Ramos (cell line): ENCODE data around the gene PPM1E.

Source experiments
- in situ Hi-C: fragments of 300-500 bp; cut with MboI; formaldehyde crosslinking; loops from one replicate; pipeline ENCODE4 v1.14.3; 2022; ENCODE audit warnings: low sequenced_read_pairs; ENCODE audit not compliant: unreplicated experiment

PPM1E gene

DNA sequence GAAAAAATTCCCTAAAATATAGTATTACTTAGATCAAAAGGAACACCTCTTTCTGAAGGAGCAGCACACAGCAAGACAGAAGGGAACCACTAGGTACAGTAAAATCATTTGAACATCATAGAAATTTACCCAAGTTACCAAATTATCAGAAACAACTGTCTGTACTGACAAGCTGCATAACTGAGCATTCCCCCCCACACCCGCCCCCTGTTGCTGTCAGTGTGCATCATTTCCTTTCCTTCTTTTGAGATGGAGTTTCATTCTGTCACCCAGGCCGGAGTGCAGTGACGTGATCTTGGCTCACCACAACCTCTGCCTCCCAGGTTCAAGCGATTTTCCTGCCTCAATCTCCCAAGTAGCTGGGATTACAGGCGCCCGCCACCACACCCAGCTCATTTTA is 230.3 kb downstream of the PPM1E start:
- in situ Hi-C loops: no loop called here

GRCh38 chr17:58989629-58990028 is 234.0 kb downstream of the PPM1E start:
- in situ Hi-C loops: no loop called here

DNA sequence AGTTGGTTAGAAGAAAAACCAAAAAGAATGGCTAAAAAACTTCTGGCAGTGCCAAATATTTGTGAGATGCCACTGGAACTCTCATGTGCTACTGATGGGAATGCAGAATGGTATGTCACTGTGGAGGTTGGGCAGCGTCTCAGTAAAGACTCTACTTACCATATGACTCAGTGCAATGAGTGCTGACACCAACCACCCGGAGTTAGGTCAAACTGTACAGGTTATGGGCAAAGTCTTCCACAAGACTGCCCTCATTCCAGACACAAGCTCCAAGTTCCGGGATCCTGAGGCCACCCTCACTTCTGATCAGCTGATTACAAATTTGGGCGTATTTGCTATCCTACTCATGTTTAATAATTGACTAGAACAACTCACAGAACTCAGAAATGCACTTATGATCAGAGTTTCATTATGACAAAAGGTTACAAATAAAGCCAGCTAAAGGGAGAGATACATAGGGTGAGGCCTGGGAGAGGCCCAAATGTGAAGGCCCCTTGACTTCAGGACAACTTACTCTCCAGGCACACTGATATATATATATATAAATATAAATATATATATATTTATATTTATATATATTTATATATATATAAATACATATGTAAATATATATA is 236.2 kb downstream of the PPM1E start:
- in situ Hi-C loops: no loop called here

DNA sequence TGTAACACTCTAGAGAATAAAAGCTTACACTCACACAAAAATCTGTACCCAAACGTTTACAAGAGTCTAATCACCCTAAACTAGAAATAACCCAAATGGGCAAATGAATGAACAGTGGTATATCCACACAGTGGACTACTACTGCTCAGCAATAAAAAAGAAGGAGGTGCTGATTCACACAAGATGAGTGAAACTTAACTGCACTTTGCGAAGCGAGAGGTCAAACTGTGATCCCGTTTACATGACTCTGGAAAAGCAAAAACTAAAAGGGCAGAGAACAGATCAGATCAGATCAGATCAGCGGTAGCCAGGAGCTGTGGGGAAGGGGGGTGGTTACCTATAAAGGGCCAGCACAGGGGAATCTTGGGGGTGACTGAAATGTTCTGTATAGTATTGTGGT is 237.7 kb downstream of the PPM1E start:
- in situ Hi-C loops: no loop called here

DNA sequence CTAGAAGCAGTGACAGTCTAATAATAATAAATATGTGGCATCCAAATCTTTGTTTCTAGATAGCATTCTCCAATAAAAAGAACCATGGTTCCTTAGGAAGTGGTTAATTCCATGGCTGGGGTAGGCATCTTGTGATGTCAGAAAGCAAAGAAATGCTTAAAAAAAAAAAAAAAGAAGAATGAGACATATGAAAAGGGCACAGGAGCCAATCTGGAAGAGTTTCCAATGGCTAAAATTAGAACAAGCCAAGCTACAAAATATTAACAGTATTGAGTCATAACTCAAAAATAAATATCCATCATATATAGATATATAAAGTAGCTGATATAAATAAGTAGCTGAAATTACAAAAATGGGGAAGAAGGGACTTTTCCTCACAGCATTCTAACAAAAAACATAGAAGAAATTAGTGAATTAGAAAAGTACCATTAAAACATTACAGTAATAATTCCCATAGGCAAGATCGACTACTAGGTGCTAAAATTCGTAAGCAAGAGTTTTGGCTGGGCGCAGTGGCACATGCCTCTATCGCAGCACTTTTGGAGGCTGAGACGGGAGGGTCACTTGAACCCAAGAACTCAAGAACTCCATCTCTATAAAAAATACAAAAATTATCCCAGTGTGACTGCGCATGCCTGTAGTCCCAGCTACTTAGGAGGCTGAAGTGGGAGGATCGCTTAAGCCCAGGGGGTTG is 239.7 kb downstream of the PPM1E start:
- in situ Hi-C loops: no loop called here

DNA sequence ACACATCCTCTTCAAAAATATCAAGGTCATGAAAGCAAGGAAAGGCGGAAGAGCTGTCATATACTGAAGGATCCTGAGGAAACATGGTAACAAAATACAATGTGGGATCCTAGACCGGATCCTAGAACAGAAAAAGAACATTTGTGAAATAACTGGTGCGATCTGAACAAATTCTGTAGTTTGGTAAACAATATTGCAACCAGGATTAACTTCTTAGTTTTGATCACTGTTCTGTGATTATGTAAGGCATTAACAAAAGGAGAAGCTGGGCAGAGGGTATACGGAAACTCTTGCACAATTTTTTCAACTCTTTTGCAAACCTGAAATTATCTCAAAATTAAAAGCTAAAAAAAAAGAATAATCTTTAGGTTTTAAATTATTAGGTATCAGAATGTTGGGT is 241.3 kb downstream of the PPM1E start:
- in situ Hi-C loops: no loop called here

- in situ Hi-C loops: no loop called here
Observed at GRCh38 chr17:58997756-58998553, 242.3 kb downstream of the PPM1E start.

DNA sequence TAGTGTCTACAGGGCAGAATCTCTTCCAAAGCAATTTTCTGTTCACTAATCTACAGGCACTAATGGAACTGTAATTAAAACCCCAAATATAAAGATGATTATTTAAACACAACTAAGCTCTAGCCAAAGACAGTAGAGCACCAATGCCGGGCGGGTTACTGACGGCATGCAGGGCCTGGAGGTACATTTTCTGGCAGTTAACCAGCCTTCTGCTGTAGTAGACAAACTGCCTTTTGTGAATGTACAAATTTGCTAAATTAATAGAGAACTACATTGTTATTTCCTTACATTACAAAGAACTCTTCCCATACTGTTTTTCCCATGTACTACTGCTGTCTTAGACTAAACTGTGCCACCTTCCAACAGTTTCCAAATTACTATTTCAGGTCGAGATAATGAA is 243.2 kb downstream of the PPM1E start:
- in situ Hi-C loops: no loop called here

DNA sequence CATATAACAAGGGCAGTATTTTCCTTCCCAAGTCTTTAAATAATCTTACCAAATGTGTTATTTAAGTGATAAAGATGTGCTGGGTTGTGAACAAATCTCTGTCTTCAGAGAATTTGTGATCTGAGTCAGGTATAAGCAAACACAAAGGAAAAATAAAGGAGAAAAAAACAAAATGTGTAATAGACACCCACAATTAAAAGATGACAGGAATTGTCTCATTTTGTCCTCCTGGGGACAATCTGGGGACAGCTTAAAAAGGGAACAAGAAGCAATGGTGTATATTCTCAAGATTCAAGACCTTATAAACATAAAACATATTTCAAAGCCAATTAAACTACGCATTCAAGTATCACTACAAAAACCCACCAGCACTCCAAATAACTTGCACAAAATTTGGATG is 243.8 kb downstream of the PPM1E start:
- in situ Hi-C loops: no loop called here

DNA sequence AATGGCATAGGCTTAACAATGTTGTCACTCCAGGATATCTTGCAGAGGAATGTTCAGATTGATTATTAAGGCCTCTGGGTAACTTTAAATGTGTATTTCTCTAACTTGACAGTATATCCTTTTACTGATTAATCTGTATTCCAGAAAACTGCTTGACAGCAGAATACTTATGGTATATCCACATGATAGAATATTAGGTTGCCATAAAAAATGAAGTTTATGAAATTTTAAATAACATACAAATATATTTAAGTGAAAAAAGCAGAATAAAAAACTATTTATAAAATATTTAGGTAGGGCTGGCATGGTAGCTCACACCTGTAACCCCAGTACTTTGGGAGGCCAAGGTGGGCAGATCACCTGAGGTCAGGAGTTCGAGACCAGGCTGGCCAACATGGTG is 244.4 kb downstream of the PPM1E start:
- in situ Hi-C loops: loop anchor here (10.0 to 25.0 kb wide), 2 partner anchors 285 to 413 kb away; no protein-coding TSS in a partner anchor

- in situ Hi-C loops: loop anchor here (10.0 to 25.0 kb wide), 2 partner anchors 286 to 414 kb away; no protein-coding TSS in a partner anchor
Observed at GRCh38 chr17:59001158-59001814, 245.6 kb downstream of the PPM1E start.

DNA sequence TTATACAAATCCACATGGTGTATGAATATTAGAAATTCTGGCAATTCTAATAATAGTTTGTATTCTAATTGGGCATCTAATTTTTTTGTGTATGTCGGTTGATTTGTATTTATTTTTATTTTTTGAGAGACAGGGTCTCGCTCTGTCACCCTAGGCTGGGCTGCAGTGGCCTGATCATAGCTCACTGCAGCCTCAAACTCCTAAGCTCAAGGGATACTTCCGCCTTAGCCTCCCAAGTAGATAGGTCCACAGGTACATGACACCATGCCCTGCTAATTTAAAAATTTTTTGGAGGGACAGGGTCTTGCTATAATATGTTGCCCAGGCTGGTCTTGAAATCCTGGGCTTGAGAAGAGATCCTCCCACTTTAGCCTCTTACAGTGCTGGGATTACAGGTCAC is 246.5 kb downstream of the PPM1E start:
- in situ Hi-C loops: loop anchor here (10.0 to 25.0 kb wide), 2 partner anchors 287 to 415 kb away; no protein-coding TSS in a partner anchor

- in situ Hi-C loops: loop anchor here (10.0 to 25.0 kb wide), 2 partner anchors 288 to 416 kb away; no protein-coding TSS in a partner anchor
Observed at GRCh38 chr17:59002848-59003247, 247.2 kb downstream of the PPM1E start.

DNA sequence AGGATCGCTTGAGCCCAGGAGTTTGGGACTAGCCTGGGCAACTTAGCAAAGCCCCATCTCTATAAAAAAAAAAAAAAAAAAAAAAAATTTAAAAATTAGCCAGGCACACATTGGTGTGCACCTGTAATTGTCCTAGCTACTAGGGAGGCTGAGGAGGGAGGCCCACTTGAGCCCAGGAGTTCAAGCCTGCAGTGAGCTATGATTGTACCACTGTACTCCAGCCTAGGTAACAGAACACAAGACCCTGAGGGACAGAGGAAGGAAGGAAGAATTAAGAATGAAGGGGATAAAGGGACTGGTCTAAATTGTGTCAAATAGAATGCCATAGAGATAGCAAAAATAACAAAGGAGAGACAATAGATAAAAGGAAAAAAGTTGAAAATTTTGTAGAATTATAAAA is 248.2 kb downstream of the PPM1E start:
- in situ Hi-C loops: loop anchor here (10.0 to 25.0 kb wide), 2 partner anchors 289 to 417 kb away; no protein-coding TSS in a partner anchor

GRCh38 chr17:59004338-59005111 is 248.9 kb downstream of the PPM1E start:
- in situ Hi-C loops: loop anchor here (10.0 to 25.0 kb wide), 2 partner anchors 290 to 417 kb away; no protein-coding TSS in a partner anchor

DNA sequence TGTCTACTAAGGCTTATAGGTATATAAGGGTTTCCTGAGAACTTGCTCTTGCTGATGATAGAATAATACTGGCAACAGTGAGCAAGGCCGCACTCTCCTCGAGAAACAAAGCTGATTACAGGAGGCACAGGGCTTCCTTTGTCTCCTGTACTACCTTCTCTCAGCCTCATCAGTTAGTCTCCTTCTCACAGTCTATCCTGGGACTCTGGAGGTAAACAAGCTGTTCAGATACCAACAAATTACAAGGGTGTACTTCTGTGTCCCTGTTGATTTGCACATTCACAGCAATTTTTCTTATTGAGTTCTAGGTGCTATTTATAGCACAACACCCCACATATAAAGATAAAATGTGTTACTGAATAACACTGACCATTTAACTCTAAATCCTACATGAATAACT is 252.3 kb downstream of the PPM1E start:
- in situ Hi-C loops: loop anchor here (10.0 to 25.0 kb wide), 2 partner anchors 293 to 421 kb away; no protein-coding TSS in a partner anchor

GRCh38 chr17:59008737-59009136 is 253.1 kb downstream of the PPM1E start:
- in situ Hi-C loops: loop anchor here (10.0 to 25.0 kb wide), 2 partner anchors 294 to 421 kb away; no protein-coding TSS in a partner anchor

DNA sequence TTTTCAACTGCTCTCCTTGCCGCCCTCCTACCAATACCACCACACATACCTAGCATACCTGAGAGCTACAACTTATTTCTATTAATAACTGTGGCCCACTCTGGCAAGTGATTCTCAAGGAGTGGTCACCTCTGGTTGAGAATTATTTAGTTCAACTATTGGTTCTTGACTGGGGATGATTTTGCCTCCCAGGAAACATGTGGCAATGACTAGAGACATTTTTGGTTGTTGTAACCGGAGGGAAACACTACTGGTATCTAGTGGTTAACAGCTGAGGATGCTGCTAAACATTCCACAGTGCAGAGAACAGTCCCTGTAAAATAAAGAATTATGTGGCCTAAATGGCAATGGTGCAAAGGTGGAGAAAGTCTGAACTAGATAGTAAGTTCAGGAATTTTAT is 254.4 kb downstream of the PPM1E start:
- in situ Hi-C loops: loop anchor here (25.0 kb wide), 1 partner anchor 423 kb away; no protein-coding TSS in a partner anchor

- in situ Hi-C loops: loop anchor here (25.0 kb wide), 1 partner anchor 425 kb away; no protein-coding TSS in a partner anchor
Observed at GRCh38 chr17:59011975-59012374, 256.3 kb downstream of the PPM1E start.
